Suppressor macrophage treated with lipopolysaccharide for 1 hour (primary cell): ENCODE measurements around the gene BORCS8.
A peak's percentile ranks its signal among the peaks of the same experiment; 100 is the strongest.
"Not testable (repeated sequence)": the region's sequence is repeated elsewhere in the genome, so short reads cannot be mapped to it uniquely, and the experiment has no call there.

ENCODE experiments used
- DNase-seq, 3 donors: peaks; one replicate each; pipeline ENCODE4 v3.0.0-alpha.2; 2020 to 2022

The BORCS8 gene

GRCh38 chr19:19192078-19192882 lies at the start of gene BORCS8, which contains the start of gene RFXANK:
Gene BORCS8 (minus strand): TSS chr19:19192152. CDS start chr19:19192117, 35 bp downstream.
Gene RFXANK (plus strand): TSS chr19:19192258. CDS start chr19:19193947, 1,689 bp downstream.
- peak; percentile 100 for DNase-seq

GRCh38 chr19:19240476-19240875 lies 48.5 kb upstream of the BORCS8 start:
- no peak for DNase-seq

GRCh38 chr19:19239675-19240074 lies 47.7 kb upstream of the BORCS8 start:
- no peak for DNase-seq

DNA sequence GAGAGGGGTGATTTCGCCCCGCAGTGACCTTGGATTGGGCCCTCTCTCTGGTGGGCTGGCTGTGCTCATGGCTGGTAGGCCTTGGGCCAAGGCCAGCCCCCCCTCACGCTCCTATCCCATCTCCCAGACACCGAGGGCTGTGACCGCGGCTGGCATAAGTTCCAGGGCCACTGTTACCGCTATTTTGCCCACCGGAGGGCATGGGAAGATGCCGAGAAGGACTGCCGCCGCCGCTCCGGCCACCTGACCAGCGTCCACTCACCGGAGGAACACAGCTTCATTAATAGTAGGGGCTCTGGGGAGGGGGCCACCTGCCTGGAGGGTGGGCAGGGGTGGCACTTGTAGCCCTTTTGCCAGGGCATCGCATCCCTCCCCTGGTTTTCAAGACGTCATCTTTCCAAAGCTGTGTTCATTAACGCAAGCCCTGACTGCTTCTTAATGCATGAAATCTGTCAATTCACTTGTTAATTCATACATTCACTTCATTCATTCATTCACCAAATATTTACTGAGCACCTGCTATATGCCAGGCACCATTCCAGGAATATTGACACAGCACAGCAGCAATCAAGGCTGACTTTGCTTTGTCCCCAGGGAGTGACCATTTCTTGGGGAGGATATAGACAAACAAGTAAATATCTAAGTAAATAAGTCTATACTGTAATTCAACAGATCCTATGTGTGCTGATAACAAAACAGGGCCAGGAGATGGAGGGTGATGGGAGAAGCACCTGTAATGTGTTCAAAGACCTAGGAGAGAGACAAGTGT lies 46.4 kb upstream of the BORCS8 start:
- no peak for DNase-seq

- no peak for DNase-seq
Measured at GRCh38 chr19:19236173-19236572, 44.2 kb upstream of the BORCS8 start.

- DNase-seq = no peak
Measured at GRCh38 chr19:19234220-19234816, 42.4 kb upstream of the BORCS8 start.

DNA sequence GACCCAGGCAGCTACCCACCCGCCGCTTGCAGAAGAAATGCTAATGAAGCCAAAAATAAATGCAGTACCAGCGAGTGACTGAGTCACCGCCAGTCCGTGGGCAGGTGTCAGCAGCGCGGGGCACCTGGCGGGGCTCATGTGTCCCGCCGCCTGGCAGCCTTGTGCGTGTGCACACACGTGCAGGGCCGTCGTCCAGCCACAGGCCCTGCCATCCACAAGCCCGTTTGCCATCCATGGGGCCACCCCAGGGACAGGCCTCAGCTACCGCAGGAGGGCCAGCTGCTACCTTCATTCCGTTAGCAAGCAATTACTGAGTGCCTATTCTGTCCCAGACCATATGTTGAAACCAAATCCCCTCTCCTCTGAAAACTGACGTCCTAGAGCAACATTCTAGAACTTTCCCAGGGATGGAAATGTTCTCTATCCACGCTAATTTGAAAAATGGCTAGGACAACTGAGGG lies 40.3 kb upstream of the BORCS8 start:
- no peak for DNase-seq

- no peak for DNase-seq
Measured at GRCh38 chr19:19230999-19231398, 39.0 kb upstream of the BORCS8 start.

DNA sequence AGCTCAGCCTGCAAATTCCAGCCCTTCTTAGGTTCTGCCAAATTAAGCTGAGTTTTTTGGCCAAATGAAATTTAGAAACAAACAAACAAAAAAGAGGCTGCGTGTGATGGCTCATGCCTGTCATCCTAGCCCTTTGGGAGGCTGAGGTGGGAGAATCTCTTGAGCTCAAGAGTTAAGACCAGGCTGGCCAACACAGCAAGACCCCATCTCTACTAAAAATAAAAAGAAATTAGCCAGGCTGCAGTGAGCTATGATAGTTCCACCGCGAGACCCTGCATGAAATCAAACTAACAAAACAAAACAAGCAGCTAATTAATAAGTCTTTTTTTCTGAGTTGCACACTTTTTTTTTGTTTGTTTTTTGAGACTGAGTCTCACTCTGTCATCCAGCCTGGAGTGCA lies 37.7 kb upstream of the BORCS8 start:
- DNase-seq = no peak

DNA sequence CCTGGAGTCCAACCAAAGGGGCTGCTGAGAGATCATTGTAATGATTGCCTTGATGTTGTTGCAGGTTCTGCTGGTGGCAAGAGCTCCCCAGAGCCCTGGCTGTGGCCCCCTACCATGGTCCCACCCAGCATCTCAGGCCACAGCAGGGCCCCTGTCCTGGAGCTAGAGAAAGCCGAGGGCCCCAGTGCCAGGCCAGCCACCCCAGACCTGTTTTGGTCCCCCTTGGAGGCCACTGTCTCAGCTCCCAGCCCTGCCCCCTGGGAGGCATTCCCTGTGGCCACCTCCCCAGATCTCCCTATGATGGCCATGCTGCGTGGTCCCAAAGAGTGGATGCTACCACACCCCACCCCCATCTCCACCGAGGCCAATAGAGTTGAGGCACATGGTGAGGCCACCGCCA lies 35.3 kb upstream of the BORCS8 start:
- no peak for DNase-seq

- no peak for DNase-seq
Measured at GRCh38 chr19:19226663-19227062, 34.7 kb upstream of the BORCS8 start.

DNA sequence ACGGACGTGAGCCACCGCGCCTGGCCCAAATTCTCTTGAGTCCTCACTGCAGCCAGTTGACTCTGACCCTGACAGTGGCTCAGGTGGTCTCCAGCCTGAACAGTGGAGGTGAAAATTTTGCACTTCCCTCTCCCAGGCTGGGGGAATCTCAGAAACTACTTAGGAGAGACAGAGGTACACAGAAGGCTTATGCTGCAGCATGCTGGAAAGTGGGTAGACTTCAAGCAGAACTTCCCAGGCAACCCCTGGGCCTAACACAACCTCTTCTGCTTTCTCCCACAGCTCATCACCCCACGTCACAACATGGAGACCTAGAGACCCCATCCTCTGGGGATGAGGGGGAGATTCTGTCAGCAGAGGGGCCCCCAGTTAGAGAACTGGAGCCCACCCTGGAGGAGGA lies 34.3 kb upstream of the BORCS8 start:
- no peak for DNase-seq

DNA sequence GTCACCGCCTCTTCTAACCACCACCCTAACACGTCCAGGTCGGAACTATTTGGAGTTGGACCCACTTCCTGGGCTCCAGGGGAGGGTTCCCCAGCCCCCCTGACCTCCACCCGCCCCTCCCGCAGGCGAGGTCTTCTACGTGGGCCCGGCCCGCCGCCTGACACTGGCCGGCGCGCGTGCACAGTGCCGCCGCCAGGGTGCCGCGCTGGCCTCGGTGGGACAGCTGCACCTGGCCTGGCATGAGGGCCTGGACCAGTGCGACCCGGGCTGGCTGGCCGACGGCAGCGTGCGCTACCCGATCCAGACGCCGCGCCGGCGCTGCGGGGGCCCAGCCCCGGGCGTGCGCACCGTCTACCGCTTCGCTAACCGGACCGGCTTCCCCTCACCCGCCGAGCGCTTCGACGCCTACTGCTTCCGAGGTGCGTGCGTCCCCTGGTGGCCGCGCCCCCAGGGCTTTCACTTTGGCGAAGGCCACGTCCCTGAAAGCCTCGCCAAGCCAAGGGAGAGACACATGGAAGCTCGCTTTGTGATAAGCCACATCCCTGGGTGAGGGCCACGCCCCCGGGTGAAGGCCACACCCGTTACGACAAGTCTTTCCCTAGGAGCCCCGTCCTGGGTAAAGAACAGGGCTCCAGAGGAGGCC lies 33.0 kb upstream of the BORCS8 start:
- peak; percentile 81 to 91 (median 81) for DNase-seq

- DNase-seq = no peak
Measured at GRCh38 chr19:19224150-19224851, 32.3 kb upstream of the BORCS8 start.

DNA sequence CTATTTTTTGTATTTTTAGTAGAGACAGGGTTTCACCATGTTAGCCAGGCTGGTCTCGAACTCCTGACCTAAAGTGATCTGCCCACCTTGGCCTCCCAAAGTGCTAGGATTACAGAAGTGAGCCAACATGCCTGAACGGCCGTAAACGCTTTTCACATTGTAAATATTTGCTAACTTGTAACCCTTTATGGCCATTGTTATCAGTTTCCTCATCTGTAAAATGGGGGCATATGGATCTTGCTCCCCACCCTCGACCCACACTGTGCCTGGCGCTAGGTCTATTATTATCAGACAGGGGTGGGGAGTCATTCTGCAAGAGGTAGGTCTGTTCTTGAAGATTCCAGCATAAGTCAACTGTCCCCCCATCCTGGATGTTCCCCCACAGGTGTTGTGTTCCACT lies 31.7 kb upstream of the BORCS8 start:
- no peak for DNase-seq

DNA sequence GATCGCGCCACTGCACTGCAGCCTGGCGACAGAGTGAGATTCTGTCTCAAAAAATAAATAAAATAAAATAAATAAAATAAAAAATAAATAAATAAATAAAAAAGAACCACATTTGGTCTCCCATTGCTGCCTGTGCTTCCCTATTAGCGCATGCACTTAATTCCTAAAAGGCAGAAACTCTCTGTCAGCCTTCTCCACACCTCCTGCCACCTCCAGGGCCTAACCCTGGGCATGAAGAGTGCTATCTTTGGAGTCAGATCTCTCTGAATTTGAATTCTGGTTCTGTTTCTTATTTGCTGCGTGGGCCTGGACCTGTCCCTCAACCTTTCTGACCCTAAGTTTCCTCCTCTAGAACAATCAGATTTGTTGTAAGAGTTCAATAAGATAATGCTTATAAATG lies 31.1 kb upstream of the BORCS8 start:
- DNase-seq = no peak

DNA sequence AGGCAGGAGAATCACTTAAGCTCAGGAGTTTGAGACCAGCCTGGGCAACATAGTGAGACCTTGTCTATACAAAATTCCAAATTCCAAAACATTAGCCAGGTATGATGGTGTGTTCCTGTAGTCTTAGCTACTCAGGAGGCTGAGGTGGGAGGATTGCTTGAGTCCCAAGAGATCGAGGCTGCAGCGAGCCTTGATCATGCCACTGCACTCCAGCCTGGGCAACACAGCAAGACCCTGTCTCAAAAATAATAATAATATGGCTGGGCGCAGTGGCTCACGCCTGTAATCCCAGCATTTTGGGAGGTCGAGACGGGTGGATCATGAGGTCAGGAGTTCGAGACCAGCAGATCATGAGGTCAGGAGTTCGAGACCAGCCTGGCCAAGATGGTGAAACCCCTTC lies 29.0 kb upstream of the BORCS8 start:
- not testable (repeated sequence) for DNase-seq

DNA sequence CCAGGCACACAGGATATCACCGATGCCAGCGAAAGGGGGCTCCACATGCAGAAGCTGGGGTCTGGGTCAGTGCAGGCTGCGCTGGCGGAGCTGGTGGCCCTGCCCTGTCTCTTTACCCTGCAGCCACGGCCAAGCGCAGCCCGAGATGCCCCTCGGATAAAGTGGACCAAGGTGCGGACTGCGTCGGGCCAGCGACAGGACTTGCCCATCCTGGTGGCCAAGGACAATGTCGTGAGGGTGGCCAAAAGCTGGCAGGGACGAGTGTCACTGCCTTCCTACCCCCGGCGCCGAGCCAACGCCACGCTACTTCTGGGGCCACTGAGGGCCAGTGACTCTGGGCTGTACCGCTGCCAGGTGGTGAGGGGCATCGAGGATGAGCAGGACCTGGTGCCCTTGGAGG lies 27.0 kb upstream of the BORCS8 start:
- no peak for DNase-seq

- DNase-seq = peak; percentile 33 to 47 (median 35)
Measured at GRCh38 chr19:19217099-19217498, 25.1 kb upstream of the BORCS8 start.

- DNase-seq = no peak
Measured at GRCh38 chr19:19215792-19216191, 23.8 kb upstream of the BORCS8 start.

- DNase-seq = peak; percentile 39 to 71 (median 53)
Measured at GRCh38 chr19:19214892-19215291, 22.9 kb upstream of the BORCS8 start.

GRCh38 chr19:19214159-19214490 lies 22.2 kb upstream of the BORCS8 start:
- no peak for DNase-seq
